Measurements from ENCODE around the gene PRDM12. TPM values are rescaled to one million over a fixed set of nuclear protein-coding genes. Genes with fewer than 3 reads are reported as not detected.
A peak's percentile ranks its signal among the peaks of the same experiment; 100 is the strongest.
"Not testable (repeated sequence)": the region's sequence is repeated elsewhere in the genome, so short reads cannot be mapped to it uniquely, and the experiment has no call there.

Gene PRDM12
- total RNA-seq, 1 donor from 2014 or later, result not detected

- no peak overlapping the region for H3K4me3 ChIP-seq
- TF ChIP-seq CTCF (IDR thresholded peaks at IDR 0.05), result no peak
- no peaks in the 10 kb centered on the region for H3K36me3 ChIP-seq
- DNase-seq (no peak), ATAC-seq (no peak)
- H3K9me3 ChIP-seq, result no peaks in the 10 kb centered on the region
- intact Hi-C loops (cut with DNase I), result no loop called here
- H3K27me3 ChIP-seq, result peaks cover 6% of the 10 kb centered on the region
- no peak overlapping the region for H3K27ac ChIP-seq
- peaks cover 16% of the 10 kb centered on the region for H3K4me1 ChIP-seq
These were observed 20.7 kb downstream of the PRDM12 start for GRCh38 chr9:130685104-130685503.

GRCh38 chr9:130685945-130686344 lies 21.6 kb downstream of the PRDM12 start:
- H3K27ac ChIP-seq; H3K9me3 ChIP-seq; H3K27me3 ChIP-seq; intact Hi-C loops (cut with DNase I); H3K4me3 ChIP-seq; H3K36me3 ChIP-seq; DNase-seq; ATAC-seq: not testable (repeated sequence)
- peaks cover 12% of the 10 kb centered on the region for H3K4me1 ChIP-seq

- Histone ChIP-seq H3K27me3 (no peaks in the 10 kb centered on the region), H3K27ac (no peak overlapping the region), H3K9me3 (no peaks in the 10 kb centered on the region), H3K4me3 (no peak overlapping the region), H3K36me3 (no peaks in the 10 kb centered on the region), H3K4me1 (peaks cover 5% of the 10 kb centered on the region)
- intact Hi-C loops (cut with DNase I), result no loop called here
- no peak for DNase-seq
- no peak for ATAC-seq
- no peak for TF ChIP-seq CTCF (IDR thresholded peaks at IDR 0.05)
These were observed 23.2 kb downstream of the PRDM12 start for GRCh38 chr9:130687615-130688014.

- H3K36me3 ChIP-seq, result no peaks in the 10 kb centered on the region
- H3K9me3 ChIP-seq, result no peaks in the 10 kb centered on the region
- H3K4me3 ChIP-seq, result no peak overlapping the region
- intact Hi-C loops (cut with DNase I), result no loop called here
- ATAC-seq (no peak), DNase-seq (no peak)
- no peak overlapping the region for H3K27ac ChIP-seq
- H3K27me3 ChIP-seq, result no peaks in the 10 kb centered on the region
- TF ChIP-seq CTCF (IDR thresholded peaks at IDR 0.05), result no peak
- H3K4me1 ChIP-seq, result peaks cover 5% of the 10 kb centered on the region
These were observed 23.7 kb downstream of the PRDM12 start for GRCh38 chr9:130688072-130688471.

- H3K4me3 ChIP-seq, result peak overlapping the region; percentile 41
- DNase-seq, result no peak
- H3K4me1 ChIP-seq, result peaks cover 6% of the 10 kb centered on the region
- no peaks in the 10 kb centered on the region for H3K27me3 ChIP-seq
- no peak for TF ChIP-seq CTCF (IDR thresholded peaks at IDR 0.05)
- no peak for ATAC-seq
- H3K27ac ChIP-seq, result peak overlapping the region; percentile 79
- no peaks in the 10 kb centered on the region for H3K9me3 ChIP-seq
- intact Hi-C loops (cut with DNase I), result no loop called here
- H3K36me3 ChIP-seq, result no peaks in the 10 kb centered on the region
These were observed 25.2 kb downstream of the PRDM12 start for GRCh38 chr9:130689572-130689936.

GRCh38 chr9:130689937-130690700 lies 25.7 kb downstream of the PRDM12 start:
- intact Hi-C loops (cut with DNase I), result no loop called here
- no peak for DNase-seq
- no peaks in the 10 kb centered on the region for H3K36me3 ChIP-seq
- no peaks in the 10 kb centered on the region for H3K9me3 ChIP-seq
- no peak for TF ChIP-seq CTCF (IDR thresholded peaks at IDR 0.05)
- peaks cover 11% of the 10 kb centered on the region for H3K4me1 ChIP-seq
- peak; percentile 73 for ATAC-seq
- no peaks in the 10 kb centered on the region for H3K27me3 ChIP-seq
- H3K4me3 ChIP-seq, result peak overlapping the region; percentile 41
- peak overlapping the region; percentile 79 for H3K27ac ChIP-seq

Measured in upper lobe of right lung (tissue), 1 donor.